GM12873 (cell line): ENCODE data around the gene CAMK2D.

Source experiments
- CTCF ChIP-seq: IDR thresholded peaks from 2 replicates; pipeline ENCODE4 v1.5.1; 2012; ENCODE audit warnings: low read depth, mild to moderate bottlenecking, moderate library complexity, low read length, control low read depth; ENCODE audit not compliant: insufficient read depth; ENCODE audit errors: missing control alignments

The CAMK2D gene

GRCh38 chr4:113471146-113471860 is 290.2 kb downstream of the CAMK2D start:
- no peak for TF ChIP-seq CTCF

GRCh38 chr4:113469926-113470325 is 291.6 kb downstream of the CAMK2D start:
- TF ChIP-seq CTCF, result no peak

GRCh38 chr4:113469023-113469390 is 292.5 kb downstream of the CAMK2D start:
- no peak for TF ChIP-seq CTCF

- TF ChIP-seq CTCF, result no peak
Measured at GRCh38 chr4:113468165-113469022, 293.1 kb downstream of the CAMK2D start.

GRCh38 chr4:113467581-113467980 is 294.0 kb downstream of the CAMK2D start:
- no peak for TF ChIP-seq CTCF

- TF ChIP-seq CTCF, result no peak
Measured at GRCh38 chr4:113462286-113462685, 299.3 kb downstream of the CAMK2D start.

- no peak for TF ChIP-seq CTCF
Measured at GRCh38 chr4:113461281-113461680, 300.3 kb downstream of the CAMK2D start.
